H9 (cell line): ENCODE results near the gene DLG2. TPM values are rescaled to one million over a fixed set of nuclear protein-coding genes. Genes with fewer than 3 reads are reported as not detected.

Source experiments
- DNase-seq: peaks from one replicate; pipeline ENCODE4 v3.0.0-alpha.2; 2017
- H2AFZ ChIP-seq: one replicate; pipeline ENCODE4 v1.6.1; 2013; ENCODE audit warnings: mild to moderate bottlenecking, low read length, control low read depth, moderate library complexity
- H2AK5ac ChIP-seq: 2 replicates; pipeline ENCODE4 v1.6.1; 2013; ENCODE audit warnings: low read length, control low read depth, mixed read lengths; ENCODE audit not compliant: insufficient read length
- H2BK120ac ChIP-seq: one replicate; pipeline ENCODE4 v1.6.1; 2013; ENCODE audit warnings: low read depth, mild to moderate bottlenecking, low read length, control low read depth, inconsistent platforms; ENCODE audit not compliant: poor library complexity, severe bottlenecking
- H2BK12ac ChIP-seq: 2 replicates; pipeline ENCODE4 v1.6.1; 2013; ENCODE audit warnings: low read length, control low read depth, mixed read lengths, low read depth; ENCODE audit not compliant: insufficient read length
- H2BK15ac ChIP-seq: 2 replicates; pipeline ENCODE4 v1.6.1; 2013; ENCODE audit warnings: low read depth, low read length, control low read depth
- H2BK20ac ChIP-seq: one replicate; pipeline ENCODE4 v1.6.1; 2013; ENCODE audit warnings: low read depth, mild to moderate bottlenecking, low read length, control low read depth, inconsistent platforms; ENCODE audit not compliant: poor library complexity, severe bottlenecking
- H2BK5ac ChIP-seq: 2 replicates; pipeline ENCODE4 v1.6.1; 2013; ENCODE audit warnings: low read length, control low read depth, mixed read lengths; ENCODE audit not compliant: insufficient read length
- H3K14ac ChIP-seq: 2 replicates; pipeline ENCODE4 v1.6.1; 2013; ENCODE audit warnings: low read length, control low read depth; ENCODE audit not compliant: insufficient read depth
- H3K18ac ChIP-seq: 2 replicates; pipeline ENCODE4 v1.6.1; 2013; ENCODE audit warnings: low read depth, mild to moderate bottlenecking, mixed read lengths, low read length, control low read depth; ENCODE audit not compliant: insufficient read length
- H3K23ac ChIP-seq: 2 replicates; pipeline ENCODE4 v1.6.1; 2013; ENCODE audit warnings: low read length, control low read depth, mixed read lengths, low read depth; ENCODE audit not compliant: insufficient read length
- H3K23me2 ChIP-seq: 2 replicates; pipeline ENCODE4 v1.6.1; 2013; ENCODE audit warnings: low read depth, mild to moderate bottlenecking, mixed read lengths, low read length, control low read depth; ENCODE audit not compliant: insufficient read length, poor library complexity, severe bottlenecking
- H3K27ac ChIP-seq: 2 replicates; pipeline ENCODE4 v1.5.1; 2013; ENCODE audit warnings: low read length, control low read depth, mixed read lengths, low read depth; ENCODE audit not compliant: insufficient read length
- H3K27me3 ChIP-seq: 2 replicates; pipeline ENCODE4 v1.6.1; 2013; ENCODE audit warnings: low read length, control low read depth, inconsistent platforms; ENCODE audit not compliant: insufficient read depth
- H3K4ac ChIP-seq: 2 replicates; pipeline ENCODE4 v1.6.1; 2013; ENCODE audit warnings: low read depth, mild to moderate bottlenecking, control low read depth, inconsistent platforms, low read length, moderate library complexity
- H3K4me1 ChIP-seq: 2 replicates; pipeline ENCODE4 v1.6.1; 2013; ENCODE audit warnings: low read length, control low read depth, inconsistent platforms; ENCODE audit not compliant: insufficient read depth
- H3K4me2 ChIP-seq: 2 replicates; pipeline ENCODE4 v1.6.1; 2013; ENCODE audit warnings: low read length, control low read depth, mixed read lengths; ENCODE audit not compliant: insufficient read length, insufficient read depth
- H3K56ac ChIP-seq: 2 replicates; pipeline ENCODE4 v1.6.1; 2013; ENCODE audit warnings: low read depth, mild to moderate bottlenecking, mixed read lengths, low read length, control low read depth; ENCODE audit not compliant: insufficient read length
- H3K79me1 ChIP-seq: 2 replicates; pipeline ENCODE4 v1.6.1; 2013; ENCODE audit warnings: low read depth, mild to moderate bottlenecking, moderate library complexity, low read length, control low read depth, inconsistent platforms; ENCODE audit not compliant: insufficient read depth, poor library complexity, severe bottlenecking
- H3K79me2 ChIP-seq: 2 replicates; pipeline ENCODE4 v1.6.1; 2013; ENCODE audit warnings: low read length, control low read depth, inconsistent platforms; ENCODE audit not compliant: insufficient read depth
- H3K9ac ChIP-seq: 2 replicates; pipeline ENCODE4 v1.6.1; 2013; ENCODE audit warnings: low read length, control low read depth, mixed read lengths; ENCODE audit not compliant: insufficient read length; ENCODE audit errors: extremely low read depth
- H3K9me3 ChIP-seq: one replicate; pipeline ENCODE4 v1.6.1; 2013; ENCODE audit warnings: low read depth, low read length, inconsistent platforms; ENCODE audit not compliant: control insufficient read depth
- H3T11ph ChIP-seq: one replicate; pipeline ENCODE4 v1.6.1; 2013; ENCODE audit warnings: mild to moderate bottlenecking, low read length, control low read depth, inconsistent platforms
- H4K20me1 ChIP-seq: one replicate; pipeline ENCODE4 v1.6.1; 2013; ENCODE audit not compliant: control insufficient read depth, insufficient read length, insufficient read depth
- H4K5ac ChIP-seq: 2 replicates; pipeline ENCODE4 v1.6.1; 2013; ENCODE audit warnings: low read depth, mild to moderate bottlenecking, mixed read lengths, low read length, control low read depth; ENCODE audit not compliant: insufficient read length
- H4K8ac ChIP-seq: replicated peaks from 2 replicates; pipeline ENCODE4 v1.6.1; 2013; ENCODE audit warnings: low read length, control low read depth, mixed read lengths, low read depth; ENCODE audit not compliant: insufficient read length
- H4K91ac ChIP-seq: 2 replicates; pipeline ENCODE4 v1.6.1; 2013; ENCODE audit warnings: low read depth, mild to moderate bottlenecking, moderate library complexity, mixed read lengths, low read length, control low read depth; ENCODE audit not compliant: insufficient read length
- H3K27ac Mint-ChIP-seq, 3 experiments: 2 replicates in 2 of 3; 3 replicates in 1 of 3; pipeline ENCODE4 v1.8.0; 2020 to 2021; ENCODE audit warnings: mixed read lengths in 3 of 3, mild to moderate bottlenecking in 1 of 3, moderate library complexity in 1 of 3
- H3K27me3 Mint-ChIP-seq: 2 replicates; pipeline ENCODE4 v1.8.0; 2021; ENCODE audit warnings: low read depth, mild to moderate bottlenecking, moderate library complexity, mixed read lengths
- H3K36me3 Mint-ChIP-seq, 3 experiments: 2 replicates in 2 of 3; 3 replicates in 1 of 3; pipeline ENCODE4 v1.8.0; 2020 to 2021; ENCODE audit warnings: low read depth in 3 of 3, mixed read lengths in 3 of 3; ENCODE audit not compliant: insufficient read depth in 1 of 3
- H3K4me1 Mint-ChIP-seq, 2 experiments: 2 replicates each; pipeline ENCODE4 v1.8.0; 2020; ENCODE audit warnings: mixed read lengths in 2 of 2
- H3K4me3 Mint-ChIP-seq, 2 experiments: 2 replicates in 1 of 2; 3 replicates in 1 of 2; pipeline ENCODE4 v1.8.0; 2020 to 2021; ENCODE audit warnings: mild to moderate bottlenecking in 2 of 2, mixed read lengths in 2 of 2, moderate library complexity in 1 of 2
- H3K9me3 Mint-ChIP-seq, 2 experiments: 2 replicates in 1 of 2; 3 replicates in 1 of 2; pipeline ENCODE4 v1.8.0; 2020; ENCODE audit warnings: mild to moderate bottlenecking in 2 of 2, mixed read lengths in 2 of 2, moderate library complexity in 1 of 2
- WGBS: extraction: QIAGEN DNeasy Blood & Tissue Kit; methylation state at CpG from one replicate; pipeline ENCODE4 v1.1.7; 2013; ENCODE audit warnings: missing lambda C conversion rate, low lambda C conversion rate, mixed read lengths; ENCODE audit not compliant: insufficient read length; ENCODE audit errors: extremely low coverage; 5-methylcytosine and 5-hydroxymethylcytosine counted together
- total RNA-seq: library from RNA; stranded (reverse); gene quantifications from 2 replicates; pipeline ENCODE4 v1.2.1, GENCODE V29; 2021
- TF ChIP-seq, protein P1 (sequence below): fragments of 200-600 bp; sonication (generic); conservative IDR thresholded peaks from 3 replicates; pipeline ENCODE4 v1.8.0; 2021; ENCODE audit warnings: antibody characterized with exemption, mild to moderate bottlenecking

DLG2 gene
- total RNA-seq, 1 experiment from 2014 or later: 8.0 TPM

DNA sequence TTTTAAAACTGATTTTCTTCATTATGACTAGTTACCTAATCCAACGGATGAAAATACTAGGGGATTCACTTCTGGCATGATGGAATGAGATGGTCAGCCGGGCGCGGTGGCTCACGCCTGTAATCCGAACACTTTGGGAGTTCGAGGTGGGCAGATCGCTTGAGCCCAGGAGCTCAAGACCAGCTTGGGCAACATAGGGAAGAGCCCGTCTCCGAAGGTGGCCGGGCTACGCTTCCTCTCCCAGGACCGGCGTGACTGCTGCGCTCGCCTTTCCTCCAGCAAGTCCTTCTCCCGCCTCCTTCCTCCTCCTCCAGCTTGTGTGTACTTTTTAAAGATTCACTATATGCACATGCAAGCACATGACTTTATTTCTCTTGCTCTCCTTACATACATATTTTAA, 1835.6 kb downstream of the DLG2 start:
- H3K56ac ChIP-seq: no peak overlapping the region
- Mint-ChIP-seq H3K27me3 (no peaks in the 10 kb centered on the region), H3K4me3 (no peak overlapping the region), H3K9me3 (no peaks in the 10 kb centered on the region), H3K4me1 (no peaks in the 10 kb centered on the region), H3K36me3 (no peaks in the 10 kb centered on the region), H3K27ac (no peak overlapping the region)
- no peak overlapping the region for H3K14ac ChIP-seq
- no peak overlapping the region for H2BK12ac ChIP-seq
- H4K91ac ChIP-seq: no peak overlapping the region
- TF ChIP-seq, protein P1, sequence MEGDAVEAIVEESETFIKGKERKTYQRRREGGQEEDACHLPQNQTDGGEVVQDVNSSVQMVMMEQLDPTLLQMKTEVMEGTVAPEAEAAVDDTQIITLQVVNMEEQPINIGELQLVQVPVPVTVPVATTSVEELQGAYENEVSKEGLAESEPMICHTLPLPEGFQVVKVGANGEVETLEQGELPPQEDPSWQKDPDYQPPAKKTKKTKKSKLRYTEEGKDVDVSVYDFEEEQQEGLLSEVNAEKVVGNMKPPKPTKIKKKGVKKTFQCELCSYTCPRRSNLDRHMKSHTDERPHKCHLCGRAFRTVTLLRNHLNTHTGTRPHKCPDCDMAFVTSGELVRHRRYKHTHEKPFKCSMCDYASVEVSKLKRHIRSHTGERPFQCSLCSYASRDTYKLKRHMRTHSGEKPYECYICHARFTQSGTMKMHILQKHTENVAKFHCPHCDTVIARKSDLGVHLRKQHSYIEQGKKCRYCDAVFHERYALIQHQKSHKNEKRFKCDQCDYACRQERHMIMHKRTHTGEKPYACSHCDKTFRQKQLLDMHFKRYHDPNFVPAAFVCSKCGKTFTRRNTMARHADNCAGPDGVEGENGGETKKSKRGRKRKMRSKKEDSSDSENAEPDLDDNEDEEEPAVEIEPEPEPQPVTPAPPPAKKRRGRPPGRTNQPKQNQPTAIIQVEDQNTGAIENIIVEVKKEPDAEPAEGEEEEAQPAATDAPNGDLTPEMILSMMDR: no peak
- no peak overlapping the region for H2AK5ac ChIP-seq
- H3K23me2 ChIP-seq: no peaks in the 10 kb centered on the region
- H2AFZ ChIP-seq: no peak overlapping the region
- no peak for DNase-seq
- H3K27ac ChIP-seq: no peak overlapping the region
- H3K79me2 ChIP-seq: no peaks in the 10 kb centered on the region
- no peak overlapping the region for H3K4me2 ChIP-seq
- H3K9ac ChIP-seq: no peak overlapping the region
- WGBS: no CpG with 5 or more reads among the region's 17 CpGs
- no peak overlapping the region for H4K5ac ChIP-seq
- H3K4me1 ChIP-seq: no peaks in the 10 kb centered on the region
- H3K79me1 ChIP-seq: no peaks in the 10 kb centered on the region
- H2BK5ac ChIP-seq: no peak overlapping the region
- no peak overlapping the region for H2BK20ac ChIP-seq
- H3K9me3 ChIP-seq: no peaks in the 10 kb centered on the region
- no peak overlapping the region for H3K18ac ChIP-seq
- H4K8ac ChIP-seq: no peak overlapping the region
- no peak overlapping the region for H2BK15ac ChIP-seq
- no peak overlapping the region for H3T11ph ChIP-seq
- H3K23ac ChIP-seq: no peak overlapping the region
- H2BK120ac ChIP-seq: no peak overlapping the region
- no peaks in the 10 kb centered on the region for H3K27me3 ChIP-seq
- no peak overlapping the region for H3K4ac ChIP-seq
- no peaks in the 10 kb centered on the region for H4K20me1 ChIP-seq
